H9 (cell line): ENCODE results near the gene SMAD7. TPM values are rescaled to one million over a fixed set of nuclear protein-coding genes. Genes with fewer than 3 reads are reported as not detected.
A peak's percentile ranks its signal among the peaks of the same experiment; 100 is the strongest.

Experiments
- DNase-seq: peaks from one replicate; pipeline ENCODE4 v3.0.0-alpha.2; 2017
- H2AFZ ChIP-seq: one replicate; pipeline ENCODE4 v1.6.1; 2013; ENCODE audit warnings: mild to moderate bottlenecking, low read length, control low read depth, moderate library complexity
- H2AK5ac ChIP-seq: 2 replicates; pipeline ENCODE4 v1.6.1; 2013; ENCODE audit warnings: low read length, control low read depth, mixed read lengths; ENCODE audit not compliant: insufficient read length
- H2BK120ac ChIP-seq: one replicate; pipeline ENCODE4 v1.6.1; 2013; ENCODE audit warnings: low read depth, mild to moderate bottlenecking, low read length, control low read depth, inconsistent platforms; ENCODE audit not compliant: poor library complexity, severe bottlenecking
- H2BK12ac ChIP-seq: 2 replicates; pipeline ENCODE4 v1.6.1; 2013; ENCODE audit warnings: low read length, control low read depth, mixed read lengths, low read depth; ENCODE audit not compliant: insufficient read length
- H2BK15ac ChIP-seq: 2 replicates; pipeline ENCODE4 v1.6.1; 2013; ENCODE audit warnings: low read depth, low read length, control low read depth
- H2BK20ac ChIP-seq: one replicate; pipeline ENCODE4 v1.6.1; 2013; ENCODE audit warnings: low read depth, mild to moderate bottlenecking, low read length, control low read depth, inconsistent platforms; ENCODE audit not compliant: poor library complexity, severe bottlenecking
- H2BK5ac ChIP-seq: 2 replicates; pipeline ENCODE4 v1.6.1; 2013; ENCODE audit warnings: low read length, control low read depth, mixed read lengths; ENCODE audit not compliant: insufficient read length
- H3K14ac ChIP-seq: 2 replicates; pipeline ENCODE4 v1.6.1; 2013; ENCODE audit warnings: low read length, control low read depth; ENCODE audit not compliant: insufficient read depth
- H3K18ac ChIP-seq: 2 replicates; pipeline ENCODE4 v1.6.1; 2013; ENCODE audit warnings: low read depth, mild to moderate bottlenecking, mixed read lengths, low read length, control low read depth; ENCODE audit not compliant: insufficient read length
- H3K23ac ChIP-seq: 2 replicates; pipeline ENCODE4 v1.6.1; 2013; ENCODE audit warnings: low read length, control low read depth, mixed read lengths, low read depth; ENCODE audit not compliant: insufficient read length
- H3K23me2 ChIP-seq: 2 replicates; pipeline ENCODE4 v1.6.1; 2013; ENCODE audit warnings: low read depth, mild to moderate bottlenecking, mixed read lengths, low read length, control low read depth; ENCODE audit not compliant: insufficient read length, poor library complexity, severe bottlenecking
- H3K27ac ChIP-seq: 2 replicates; pipeline ENCODE4 v1.5.1; 2013; ENCODE audit warnings: low read length, control low read depth, mixed read lengths, low read depth; ENCODE audit not compliant: insufficient read length
- H3K27me3 ChIP-seq: 2 replicates; pipeline ENCODE4 v1.6.1; 2013; ENCODE audit warnings: low read length, control low read depth, inconsistent platforms; ENCODE audit not compliant: insufficient read depth
- H3K4ac ChIP-seq: 2 replicates; pipeline ENCODE4 v1.6.1; 2013; ENCODE audit warnings: low read depth, mild to moderate bottlenecking, control low read depth, inconsistent platforms, low read length, moderate library complexity
- H3K4me1 ChIP-seq: 2 replicates; pipeline ENCODE4 v1.6.1; 2013; ENCODE audit warnings: low read length, control low read depth, inconsistent platforms; ENCODE audit not compliant: insufficient read depth
- H3K4me2 ChIP-seq: 2 replicates; pipeline ENCODE4 v1.6.1; 2013; ENCODE audit warnings: low read length, control low read depth, mixed read lengths; ENCODE audit not compliant: insufficient read length, insufficient read depth
- H3K56ac ChIP-seq: 2 replicates; pipeline ENCODE4 v1.6.1; 2013; ENCODE audit warnings: low read depth, mild to moderate bottlenecking, mixed read lengths, low read length, control low read depth; ENCODE audit not compliant: insufficient read length
- H3K79me1 ChIP-seq: 2 replicates; pipeline ENCODE4 v1.6.1; 2013; ENCODE audit warnings: low read depth, mild to moderate bottlenecking, moderate library complexity, low read length, control low read depth, inconsistent platforms; ENCODE audit not compliant: insufficient read depth, poor library complexity, severe bottlenecking
- H3K79me2 ChIP-seq: 2 replicates; pipeline ENCODE4 v1.6.1; 2013; ENCODE audit warnings: low read length, control low read depth, inconsistent platforms; ENCODE audit not compliant: insufficient read depth
- H3K9ac ChIP-seq: 2 replicates; pipeline ENCODE4 v1.6.1; 2013; ENCODE audit warnings: low read length, control low read depth, mixed read lengths; ENCODE audit not compliant: insufficient read length; ENCODE audit errors: extremely low read depth
- H3K9me3 ChIP-seq: one replicate; pipeline ENCODE4 v1.6.1; 2013; ENCODE audit warnings: low read depth, low read length, inconsistent platforms; ENCODE audit not compliant: control insufficient read depth
- H3T11ph ChIP-seq: one replicate; pipeline ENCODE4 v1.6.1; 2013; ENCODE audit warnings: mild to moderate bottlenecking, low read length, control low read depth, inconsistent platforms
- H4K20me1 ChIP-seq: one replicate; pipeline ENCODE4 v1.6.1; 2013; ENCODE audit not compliant: control insufficient read depth, insufficient read length, insufficient read depth
- H4K5ac ChIP-seq: 2 replicates; pipeline ENCODE4 v1.6.1; 2013; ENCODE audit warnings: low read depth, mild to moderate bottlenecking, mixed read lengths, low read length, control low read depth; ENCODE audit not compliant: insufficient read length
- H4K8ac ChIP-seq: replicated peaks from 2 replicates; pipeline ENCODE4 v1.6.1; 2013; ENCODE audit warnings: low read length, control low read depth, mixed read lengths, low read depth; ENCODE audit not compliant: insufficient read length
- H4K91ac ChIP-seq: 2 replicates; pipeline ENCODE4 v1.6.1; 2013; ENCODE audit warnings: low read depth, mild to moderate bottlenecking, moderate library complexity, mixed read lengths, low read length, control low read depth; ENCODE audit not compliant: insufficient read length
- H3K27ac Mint-ChIP-seq, 3 experiments: 2 replicates in 2 of 3; 3 replicates in 1 of 3; pipeline ENCODE4 v1.8.0; 2020 to 2021; ENCODE audit warnings: mixed read lengths in 3 of 3, mild to moderate bottlenecking in 1 of 3, moderate library complexity in 1 of 3
- H3K27me3 Mint-ChIP-seq: 2 replicates; pipeline ENCODE4 v1.8.0; 2021; ENCODE audit warnings: low read depth, mild to moderate bottlenecking, moderate library complexity, mixed read lengths
- H3K36me3 Mint-ChIP-seq, 3 experiments: 2 replicates in 2 of 3; 3 replicates in 1 of 3; pipeline ENCODE4 v1.8.0; 2020 to 2021; ENCODE audit warnings: low read depth in 3 of 3, mixed read lengths in 3 of 3; ENCODE audit not compliant: insufficient read depth in 1 of 3
- H3K4me1 Mint-ChIP-seq, 2 experiments: 2 replicates each; pipeline ENCODE4 v1.8.0; 2020; ENCODE audit warnings: mixed read lengths in 2 of 2
- H3K4me3 Mint-ChIP-seq, 2 experiments: 2 replicates in 1 of 2; 3 replicates in 1 of 2; pipeline ENCODE4 v1.8.0; 2020 to 2021; ENCODE audit warnings: mild to moderate bottlenecking in 2 of 2, mixed read lengths in 2 of 2, moderate library complexity in 1 of 2
- H3K9me3 Mint-ChIP-seq, 2 experiments: 2 replicates in 1 of 2; 3 replicates in 1 of 2; pipeline ENCODE4 v1.8.0; 2020; ENCODE audit warnings: mild to moderate bottlenecking in 2 of 2, mixed read lengths in 2 of 2, moderate library complexity in 1 of 2
- CTCF ChIP-seq: fragments of 200-600 bp; sonication (generic); conservative IDR thresholded peaks from 3 replicates; pipeline ENCODE4 v1.8.0; 2021; ENCODE audit warnings: antibody characterized with exemption, mild to moderate bottlenecking
- WGBS: extraction: QIAGEN DNeasy Blood & Tissue Kit; methylation state at CpG from one replicate; pipeline ENCODE4 v1.1.7; 2013; ENCODE audit warnings: missing lambda C conversion rate, low lambda C conversion rate, mixed read lengths; ENCODE audit not compliant: insufficient read length; ENCODE audit errors: extremely low coverage; 5-methylcytosine and 5-hydroxymethylcytosine counted together
- total RNA-seq: library from RNA; stranded (reverse); gene quantifications from 2 replicates; pipeline ENCODE4 v1.2.1, GENCODE V29; 2021

SMAD7 gene
- total RNA-seq, 1 experiment from 2014 or later, result 27.7 TPM

- H4K20me1 ChIP-seq, result no peaks in the 10 kb centered on the region
- Mint-ChIP-seq H3K36me3 (no peaks in the 10 kb centered on the region), H3K27me3 (no peaks in the 10 kb centered on the region), H3K4me1 (peaks cover 32 to 49% of the 10 kb centered on the region in 2 experiments), H3K4me3 (no peak overlapping the region), H3K9me3 (peaks cover 0 to 3% of the 10 kb centered on the region in 2 experiments; a peak in 1 of 5 replicates), H3K27ac (no peak overlapping the region)
- H3K79me2 ChIP-seq, result no peaks in the 10 kb centered on the region
- H3K4me1 ChIP-seq, result peaks cover 3% of the 10 kb centered on the region; the same call in 1 of the 2 replicates
- WGBS, result no CpG with 5 or more reads among the region's 22 CpGs
- H2BK120ac ChIP-seq, result no peak overlapping the region
- no peak overlapping the region for H4K91ac ChIP-seq
- H2AFZ ChIP-seq, result no peak overlapping the region
- no peak overlapping the region for H3K23ac ChIP-seq
- no peaks in the 10 kb centered on the region for H3K9me3 ChIP-seq
- H4K8ac ChIP-seq, result no peak overlapping the region
- no peak overlapping the region for H3K56ac ChIP-seq
- H3K4ac ChIP-seq, result no peak overlapping the region
- no peaks in the 10 kb centered on the region for H3K27me3 ChIP-seq
- H2BK5ac ChIP-seq, result no peak overlapping the region
- H3K4me2 ChIP-seq, result no peak overlapping the region
- no peak overlapping the region; the same call in 1 of the 2 replicates for H3K14ac ChIP-seq
- no peak overlapping the region for H3K27ac ChIP-seq
- H2BK20ac ChIP-seq, result no peak overlapping the region
- no peak overlapping the region for H3K9ac ChIP-seq
- H3K79me1 ChIP-seq, result no peaks in the 10 kb centered on the region
- no peaks in the 10 kb centered on the region for H3K23me2 ChIP-seq
- H2BK12ac ChIP-seq, result no peak overlapping the region
- no peak overlapping the region for H4K5ac ChIP-seq
- H2AK5ac ChIP-seq, result no peak overlapping the region
- no peak overlapping the region for H3K18ac ChIP-seq
- no peak for TF ChIP-seq CTCF
- no peak overlapping the region for H3T11ph ChIP-seq
- no peak overlapping the region for H2BK15ac ChIP-seq
- DNase-seq, result peak; percentile 23
Observed at GRCh38 chr18:48892146-48892855, 58.5 kb downstream of the SMAD7 start.
